Parietal lobe (tissue), 2 donors: ENCODE results near the gene PRICKLE1. TPM values are rescaled to one million over a fixed set of nuclear protein-coding genes. Genes with fewer than 3 reads are reported as not detected.

Experiments
- small RNA-seq: library from RNA; depleted of rRNA; stranded (forward); fragments of <200 nt; gene quantifications from one replicate; pipeline ENCODE3, GENCODE V24; 2014; ENCODE audit warnings: low replicate concordance
- total RNA-seq: library from RNA; depleted of rRNA; stranded (reverse); fragments of >200 nt; gene quantifications from one replicate; pipeline ENCODE4 v1.2.3, GENCODE V29; 2014

Gene PRICKLE1
- total RNA-seq, result 16.3 TPM

GRCh38 chr12:42589465-42590329, at the start of gene PRICKLE1:
TSS of gene PRICKLE1 (minus strand) at chr12:42589746. CDS start at chr12:42472516, 117,230 bp downstream.

Small RNAs within 50 kb of the gene (small RNA-seq; reads per million reads assigned to genes)
- not detected for gene AC079600.1
- not detected for gene AC079600.2
- gene RF00019, result not detected
